Upper lobe of right lung (tissue), 1 donor: ENCODE data around the gene TDRD1. TPM values are rescaled to one million over a fixed set of nuclear protein-coding genes. Genes with fewer than 3 reads are reported as not detected.

Experiments used
- ATAC-seq: fragments of 200-7000 bp; cut with Tn5 transposase; one replicate; pipeline ENCODE4 v1.9.1; 2020; ENCODE audit warnings: mild to moderate bottlenecking, moderate library complexity
- DNase-seq: peaks from one replicate; pipeline ENCODE4 v3.0.0-alpha.2; 2020
- H3K27ac ChIP-seq: fragments of 200-600 bp; one replicate; pipeline ENCODE4 v1.8.0; 2022
- H3K27me3 ChIP-seq: fragments of 200-600 bp; one replicate; pipeline ENCODE4 v1.8.0; 2022; ENCODE audit warnings: mild to moderate bottlenecking
- H3K36me3 ChIP-seq: fragments of 200-600 bp; one replicate; pipeline ENCODE4 v1.8.0; 2022
- H3K4me1 ChIP-seq: fragments of 200-600 bp; one replicate; pipeline ENCODE4 v1.8.0; 2022
- H3K4me3 ChIP-seq: fragments of 200-600 bp; one replicate; pipeline ENCODE4 v1.8.0; 2022; ENCODE audit warnings: mild to moderate bottlenecking
- H3K9me3 ChIP-seq: fragments of 200-600 bp; one replicate; pipeline ENCODE4 v1.8.0; 2022
- intact Hi-C: fragments of 100-400 bp; cut with DNase I; formaldehyde crosslinking; loops from one replicate; pipeline ENCODE4 v1.11.0; 2022
- total RNA-seq: library from RNA; stranded (reverse); fragmentation: NEBNext Ultra II Directional; extraction: Animal tissue kit (Norgen Biotek cat#: 25700); gene quantifications from one replicate; pipeline ENCODE4 v1.2.1, GENCODE V29; 2021
- TF ChIP-seq, protein P1 (sequence below): fragments of 200-600 bp; IDR thresholded peaks from one replicate; pipeline ENCODE4 v1.8.0; 2022; ENCODE audit warnings: antibody characterized with exemption
- donor health status: DM: no; HTN: yes; CAD: no; lungs with severe emphysema.

The TDRD1 gene
- total RNA-seq, 1 donor from 2014 or later: 0.14 TPM

- DNase-seq (no peak), ATAC-seq (no peak)
- TF ChIP-seq, protein P1, sequence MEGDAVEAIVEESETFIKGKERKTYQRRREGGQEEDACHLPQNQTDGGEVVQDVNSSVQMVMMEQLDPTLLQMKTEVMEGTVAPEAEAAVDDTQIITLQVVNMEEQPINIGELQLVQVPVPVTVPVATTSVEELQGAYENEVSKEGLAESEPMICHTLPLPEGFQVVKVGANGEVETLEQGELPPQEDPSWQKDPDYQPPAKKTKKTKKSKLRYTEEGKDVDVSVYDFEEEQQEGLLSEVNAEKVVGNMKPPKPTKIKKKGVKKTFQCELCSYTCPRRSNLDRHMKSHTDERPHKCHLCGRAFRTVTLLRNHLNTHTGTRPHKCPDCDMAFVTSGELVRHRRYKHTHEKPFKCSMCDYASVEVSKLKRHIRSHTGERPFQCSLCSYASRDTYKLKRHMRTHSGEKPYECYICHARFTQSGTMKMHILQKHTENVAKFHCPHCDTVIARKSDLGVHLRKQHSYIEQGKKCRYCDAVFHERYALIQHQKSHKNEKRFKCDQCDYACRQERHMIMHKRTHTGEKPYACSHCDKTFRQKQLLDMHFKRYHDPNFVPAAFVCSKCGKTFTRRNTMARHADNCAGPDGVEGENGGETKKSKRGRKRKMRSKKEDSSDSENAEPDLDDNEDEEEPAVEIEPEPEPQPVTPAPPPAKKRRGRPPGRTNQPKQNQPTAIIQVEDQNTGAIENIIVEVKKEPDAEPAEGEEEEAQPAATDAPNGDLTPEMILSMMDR: no peak
- no peaks in the 10 kb centered on the region for H3K9me3 ChIP-seq
- peaks cover 8% of the 10 kb centered on the region for H3K4me1 ChIP-seq
- no peak overlapping the region for H3K4me3 ChIP-seq
- no peaks in the 10 kb centered on the region for H3K27me3 ChIP-seq
- no peak overlapping the region for H3K27ac ChIP-seq
- intact Hi-C loops: no loop called here
- no peaks in the 10 kb centered on the region for H3K36me3 ChIP-seq
These were observed 73.7 kb downstream of the TDRD1 start for GRCh38 chr10:114252883-114253282.

GRCh38 chr10:114255227-114255626 is 76.1 kb downstream of the TDRD1 start:
- no peak for DNase-seq
- H3K27me3 ChIP-seq: no peaks in the 10 kb centered on the region
- TF ChIP-seq, protein P1: no peak
- H3K4me1 ChIP-seq: peaks cover 13% of the 10 kb centered on the region
- no peak for ATAC-seq
- no peak overlapping the region for H3K4me3 ChIP-seq
- H3K36me3 ChIP-seq: no peaks in the 10 kb centered on the region
- no peak overlapping the region for H3K27ac ChIP-seq
- intact Hi-C loops: no loop called here
- H3K9me3 ChIP-seq: no peaks in the 10 kb centered on the region

DNA sequence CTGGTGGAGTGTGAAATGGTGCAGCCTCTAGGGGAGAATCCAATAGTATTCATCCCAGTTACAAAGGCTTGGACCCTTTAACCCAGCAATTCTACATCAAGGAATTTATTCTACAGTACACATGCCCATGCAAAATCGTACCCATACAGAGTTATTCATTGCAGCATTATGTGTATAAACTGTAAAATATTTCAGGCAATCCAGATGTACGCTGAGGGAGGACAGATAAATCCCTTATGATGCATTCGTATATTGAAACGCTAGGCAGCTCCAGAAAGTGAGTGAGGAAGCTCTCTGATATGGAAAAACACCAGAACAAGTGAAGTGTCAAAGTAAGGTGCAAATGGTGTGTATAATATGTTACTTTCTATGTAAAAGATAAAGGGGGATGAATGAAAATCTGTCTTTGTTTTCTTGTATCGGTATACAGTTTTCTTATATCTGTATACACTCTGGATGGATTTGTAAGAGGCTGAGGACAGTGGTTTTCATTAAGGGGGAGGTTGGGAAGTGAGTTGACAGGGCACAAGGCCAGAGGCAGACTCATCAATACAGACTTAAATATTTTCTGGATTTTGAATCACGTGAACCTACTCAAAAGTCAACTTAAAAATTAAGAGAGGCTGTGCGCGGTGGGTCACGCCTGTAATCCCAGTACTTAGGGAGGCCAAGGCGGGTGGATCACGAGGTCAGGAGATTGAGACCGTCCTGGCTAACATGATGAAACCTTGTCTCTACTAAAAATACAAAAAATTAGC is 77.0 kb downstream of the TDRD1 start:
- Histone ChIP-seq H3K4me3 (no peak overlapping the region), H3K27me3 (no peaks in the 10 kb centered on the region), H3K9me3 (no peaks in the 10 kb centered on the region), H3K4me1 (peaks cover 23% of the 10 kb centered on the region), H3K27ac (no peak overlapping the region), H3K36me3 (no peaks in the 10 kb centered on the region)
- TF ChIP-seq, protein P1: no peak
- DNase-seq: no peak
- no peak for ATAC-seq
- intact Hi-C loops: no loop called here

DNA sequence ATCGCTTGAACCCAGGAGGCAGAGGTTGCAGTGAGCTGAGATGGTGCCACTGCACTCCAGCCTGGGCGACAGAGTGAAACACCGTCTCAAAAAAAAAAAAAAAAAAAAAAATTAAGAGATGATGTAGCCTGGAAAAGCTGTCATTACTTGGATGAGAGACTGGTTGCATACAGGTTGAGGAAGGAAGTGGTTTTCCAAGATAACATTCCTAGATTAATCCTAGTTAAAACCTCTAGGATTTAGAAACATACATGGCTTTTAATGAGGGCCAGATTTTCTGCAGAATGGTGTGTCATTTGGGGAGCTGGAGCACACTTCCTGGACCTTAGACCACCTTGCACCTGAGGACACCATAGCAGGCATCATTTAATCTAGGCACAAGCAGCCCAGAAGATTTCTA is 77.7 kb downstream of the TDRD1 start:
- H3K27me3 ChIP-seq: no peaks in the 10 kb centered on the region
- ATAC-seq: no peak
- peaks cover 26% of the 10 kb centered on the region for H3K4me1 ChIP-seq
- no peak for DNase-seq
- intact Hi-C loops: no loop called here
- H3K4me3 ChIP-seq: no peak overlapping the region
- no peak overlapping the region for H3K27ac ChIP-seq
- H3K36me3 ChIP-seq: no peaks in the 10 kb centered on the region
- no peaks in the 10 kb centered on the region for H3K9me3 ChIP-seq
- TF ChIP-seq, protein P1: no peak

DNA sequence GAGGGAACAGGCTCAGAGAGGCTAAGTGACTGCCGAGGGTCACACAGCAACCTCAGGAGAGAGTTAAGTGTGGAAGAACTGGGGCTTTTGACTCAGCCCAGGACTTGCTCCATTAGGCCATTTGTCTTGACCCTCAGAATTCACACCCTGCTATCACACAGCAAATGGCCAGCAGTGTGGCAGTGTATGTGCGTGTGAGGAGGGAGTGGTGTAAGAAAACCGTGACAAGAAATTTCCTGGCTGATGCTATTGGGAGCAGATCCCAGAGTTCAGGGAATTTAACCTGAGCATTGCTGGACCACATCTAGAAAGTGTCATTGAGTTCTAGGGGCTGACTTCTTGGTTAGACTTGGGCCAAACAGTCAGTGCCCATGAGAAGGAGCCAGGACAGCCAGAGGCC is 78.3 kb downstream of the TDRD1 start:
- intact Hi-C loops: no loop called here
- Histone ChIP-seq H3K27me3 (no peaks in the 10 kb centered on the region), H3K4me3 (no peak overlapping the region), H3K9me3 (no peaks in the 10 kb centered on the region), H3K4me1 (peaks cover 26% of the 10 kb centered on the region), H3K36me3 (no peaks in the 10 kb centered on the region), H3K27ac (peak overlapping the region; percentile 12)
- DNase-seq (no peak), ATAC-seq (no peak)
- TF ChIP-seq, protein P1: no peak
